ENCODE measurements around the gene MYEOV.
A peak's percentile ranks its signal among the peaks of the same experiment; 100 is the strongest.

The MYEOV gene

GRCh38 chr11:69293819-69294505 is at the start of gene MYEOV:
Gene MYEOV (plus strand): TSS chr11:69294155. CDS start chr11:69295355, 1,200 bp downstream.
- peak; percentile 68 for DNase-seq (ENCODE audit: low spot score)

GRCh38 chr11:69244266-69244665 is 49.7 kb upstream of the MYEOV start:
- no peak for DNase-seq (ENCODE audit: low spot score)

GRCh38 chr11:69245041-69245440 is 48.9 kb upstream of the MYEOV start:
- DNase-seq (ENCODE audit: low spot score) = no peak

- DNase-seq (ENCODE audit: low spot score) = no peak
Measured at GRCh38 chr11:69245491-69246345, 48.2 kb upstream of the MYEOV start.

- DNase-seq (ENCODE audit: low spot score) = no peak
Measured at GRCh38 chr11:69249311-69250185, 44.4 kb upstream of the MYEOV start.

GRCh38 chr11:69250186-69251056 is 43.5 kb upstream of the MYEOV start:
- DNase-seq (ENCODE audit: low spot score) = no peak

GRCh38 chr11:69251057-69251393 is 42.9 kb upstream of the MYEOV start:
- no peak for DNase-seq (ENCODE audit: low spot score)

- no peak for DNase-seq (ENCODE audit: low spot score)
Measured at GRCh38 chr11:69251639-69252489, 42.1 kb upstream of the MYEOV start.

GRCh38 chr11:69252490-69252837 is 41.5 kb upstream of the MYEOV start:
- peak; percentile 48 for DNase-seq (ENCODE audit: low spot score)

- DNase-seq (ENCODE audit: low spot score) = peak; percentile 42
Measured at GRCh38 chr11:69253028-69253427, 40.9 kb upstream of the MYEOV start.

GRCh38 chr11:69257134-69257533 is 36.8 kb upstream of the MYEOV start:
- no peak for DNase-seq (ENCODE audit: low spot score)

GRCh38 chr11:69257838-69258658 is 35.9 kb upstream of the MYEOV start:
- DNase-seq (ENCODE audit: low spot score) = no peak

GRCh38 chr11:69259096-69259495 is 34.9 kb upstream of the MYEOV start:
- no peak for DNase-seq (ENCODE audit: low spot score)

GRCh38 chr11:69260622-69261021 is 33.3 kb upstream of the MYEOV start:
- DNase-seq (ENCODE audit: low spot score) = peak; percentile 71

- no peak for DNase-seq (ENCODE audit: low spot score)
Measured at GRCh38 chr11:69261116-69261515, 32.8 kb upstream of the MYEOV start.

GRCh38 chr11:69262918-69263735 is 30.8 kb upstream of the MYEOV start:
- no peak for DNase-seq (ENCODE audit: low spot score)

GRCh38 chr11:69263736-69264052 is 30.3 kb upstream of the MYEOV start:
- DNase-seq (ENCODE audit: low spot score) = no peak

GRCh38 chr11:69264486-69264885 is 29.5 kb upstream of the MYEOV start:
- no peak for DNase-seq (ENCODE audit: low spot score)

- no peak for DNase-seq (ENCODE audit: low spot score)
Measured at GRCh38 chr11:69265210-69265609, 28.7 kb upstream of the MYEOV start.
